ENCODE data around the gene RPL34.

The RPL34 gene

GRCh38 chr4:108624263-108625056 is 4.1 kb downstream of the RPL34 start:
- DNase-seq, result no peak

GRCh38 chr4:108626056-108626455 is 5.7 kb downstream of the RPL34 start:
- DNase-seq, result no peak

- DNase-seq, result no peak
Measured at GRCh38 chr4:108628411-108628810, 8.0 kb downstream of the RPL34 start.

- DNase-seq, result no peak
Measured at GRCh38 chr4:108635070-108635655, 14.8 kb downstream of the RPL34 start.

GRCh38 chr4:108636246-108636645 is 15.9 kb downstream of the RPL34 start:
- DNase-seq, result no peak

- DNase-seq, result no peak
Measured at GRCh38 chr4:108637856-108638255, 17.5 kb downstream of the RPL34 start.

GRCh38 chr4:108644237-108644636 is 23.9 kb downstream of the RPL34 start:
- DNase-seq, result no peak

- no peak for DNase-seq
Measured at GRCh38 chr4:108646706-108647105, 26.3 kb downstream of the RPL34 start.

GRCh38 chr4:108649863-108650211 is 29.5 kb downstream of the RPL34 start:
- no peak for DNase-seq

GRCh38 chr4:108650212-108651013 is 30.0 kb downstream of the RPL34 start, which contains the start of gene OSTC:
OSTC (plus strand) TSS chr4:108650599; CDS start chr4:108650656, 57 bp downstream.
- peak; percentile 83 for DNase-seq

GRCh38 chr4:108651014-108651791 is 30.8 kb downstream of the RPL34 start:
- DNase-seq, result no peak

- no peak for DNase-seq
Measured at GRCh38 chr4:108662629-108663028, 42.3 kb downstream of the RPL34 start.

- no peak for DNase-seq
Measured at GRCh38 chr4:108674356-108674977, 54.1 kb downstream of the RPL34 start.
